GM19468 (cell line): ENCODE results near the gene DMWD.
"Not testable (repeated sequence)": the region's sequence is repeated elsewhere in the genome, so short reads cannot be mapped to it uniquely, and the experiment has no call there.

Experiments used
- ATAC-seq: cut with Tn5 transposase; IDR thresholded peaks from one replicate; pipeline ENCODE4 v1.9.1; 2021; ENCODE audit warnings: mild to moderate bottlenecking, moderate library complexity, moderate number of reproducible peaks; ENCODE audit not compliant: unreplicated experiment; ENCODE audit errors: extremely low read depth

Gene DMWD

GRCh38 chr19:45757695-45758094 lies 35.0 kb downstream of the DMWD start:
- ATAC-seq, result no peak

DNA sequence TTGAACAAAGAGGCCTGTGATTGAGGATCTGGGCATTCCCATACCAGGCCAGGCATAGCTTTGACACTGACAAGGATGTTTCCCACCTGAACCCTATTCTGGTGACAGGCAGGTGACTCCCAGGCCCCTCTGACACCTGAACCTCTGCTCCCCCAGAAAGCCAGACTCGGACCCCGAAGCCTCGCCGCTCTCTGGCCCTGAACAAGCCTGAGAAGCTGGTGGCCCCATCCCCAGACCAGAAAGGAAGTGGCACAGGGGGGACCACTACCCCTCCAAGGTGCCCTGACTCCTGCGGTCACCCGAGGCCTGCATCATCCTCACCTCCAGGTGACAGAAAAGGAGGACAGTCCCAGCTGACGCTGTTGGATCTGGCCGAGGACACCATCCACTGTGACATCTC lies 38.3 kb downstream of the DMWD start:
- ATAC-seq, result no peak

DNA sequence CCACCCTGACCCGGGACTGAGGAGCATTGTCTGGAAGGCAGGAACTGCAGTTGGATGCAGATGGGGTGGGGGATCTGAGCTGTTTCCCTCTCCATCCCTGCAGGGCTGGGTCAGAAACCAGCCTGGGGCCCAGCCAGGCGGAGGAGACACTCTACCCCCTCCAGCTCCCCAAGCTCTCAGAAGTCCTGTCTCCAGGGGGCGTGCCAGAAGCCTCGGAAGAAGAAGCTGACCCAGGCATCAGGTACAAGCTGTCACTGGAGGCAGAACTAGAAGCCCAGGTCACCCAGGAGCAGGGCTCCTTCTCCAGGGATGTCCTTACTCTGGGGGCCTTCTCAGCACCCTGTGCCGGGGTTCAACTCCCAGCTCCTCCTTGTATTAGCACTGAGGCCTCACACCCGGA lies 39.1 kb downstream of the DMWD start:
- ATAC-seq, result no peak

DNA sequence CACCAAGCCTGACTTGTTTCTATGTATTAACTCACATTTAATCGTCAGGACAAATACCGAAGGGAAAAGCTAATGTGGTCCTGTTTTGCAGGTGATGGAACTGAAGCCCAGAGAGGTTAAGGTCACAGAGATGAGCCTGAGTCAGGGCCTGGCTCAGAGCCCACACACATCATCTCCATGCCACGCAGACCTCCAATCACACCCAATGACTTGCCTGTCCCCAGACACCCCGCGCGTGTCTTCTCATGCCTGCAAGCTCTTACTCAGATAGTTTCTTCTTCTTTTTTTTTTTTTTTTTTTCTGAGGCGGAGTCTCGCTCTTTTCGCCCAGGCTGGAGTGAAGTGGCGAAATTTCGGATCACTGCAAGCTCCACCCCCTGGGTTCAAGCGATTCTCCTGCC lies 40.0 kb downstream of the DMWD start:
- ATAC-seq, result no peak

DNA sequence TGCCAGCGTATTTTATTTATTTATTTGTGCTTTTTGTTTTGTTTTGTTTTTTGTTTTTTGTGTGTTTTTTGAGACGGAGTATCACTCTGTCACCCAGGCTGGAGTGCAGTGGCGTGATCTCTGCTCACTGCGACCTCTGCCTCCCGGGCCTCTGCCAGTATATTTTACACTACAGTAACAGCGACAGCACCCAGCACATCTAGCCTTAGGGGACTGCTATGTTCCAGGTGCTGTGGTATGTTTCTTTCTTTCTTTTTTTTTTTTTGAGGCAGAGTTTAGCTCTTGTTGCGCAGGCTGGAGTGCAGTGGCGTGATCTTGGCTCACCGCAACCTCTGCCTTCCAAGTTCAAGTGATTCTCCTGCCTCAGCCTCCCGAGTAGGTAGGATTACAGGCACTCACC lies 41.2 kb downstream of the DMWD start:
- ATAC-seq, result not testable (repeated sequence)

DNA sequence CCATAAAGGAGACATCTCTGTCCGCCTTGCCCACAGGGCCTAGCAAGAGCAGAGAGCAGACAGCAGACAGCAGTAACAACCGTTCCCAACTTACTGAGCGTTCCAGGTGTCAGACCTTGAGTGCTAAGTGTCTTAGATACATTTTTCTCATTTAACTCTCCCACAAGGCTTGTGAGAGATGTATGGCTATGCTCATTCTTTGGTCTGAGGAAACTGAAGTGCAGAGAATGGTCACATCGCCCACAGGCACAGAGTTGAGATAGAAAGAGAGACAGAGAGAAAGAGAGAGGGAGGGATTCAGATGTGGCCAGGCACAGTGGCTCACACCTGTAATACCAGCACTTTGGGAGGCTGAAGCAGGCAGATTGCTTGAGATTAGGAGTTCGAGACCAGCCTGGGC lies 45.1 kb downstream of the DMWD start:
- ATAC-seq, result no peak

DNA sequence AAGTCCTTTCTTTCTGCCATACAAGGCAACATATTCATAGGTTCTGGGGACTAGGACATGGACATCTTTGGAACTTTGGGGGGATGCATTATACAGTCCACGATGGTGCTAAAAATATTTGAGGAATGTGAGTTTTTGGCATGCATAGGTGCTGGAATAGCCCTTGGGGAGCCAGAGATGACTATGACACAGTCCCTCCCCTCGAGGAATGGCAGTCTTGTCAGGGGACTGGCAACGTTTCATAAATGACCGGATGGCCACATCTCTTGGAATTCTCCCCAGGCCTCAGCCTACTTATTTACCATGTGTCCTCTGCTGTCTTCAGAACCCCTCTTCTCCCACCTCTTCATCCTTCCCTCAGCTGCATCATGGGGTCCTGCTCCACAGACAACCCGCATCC lies 45.8 kb downstream of the DMWD start:
- ATAC-seq, result no peak

DNA sequence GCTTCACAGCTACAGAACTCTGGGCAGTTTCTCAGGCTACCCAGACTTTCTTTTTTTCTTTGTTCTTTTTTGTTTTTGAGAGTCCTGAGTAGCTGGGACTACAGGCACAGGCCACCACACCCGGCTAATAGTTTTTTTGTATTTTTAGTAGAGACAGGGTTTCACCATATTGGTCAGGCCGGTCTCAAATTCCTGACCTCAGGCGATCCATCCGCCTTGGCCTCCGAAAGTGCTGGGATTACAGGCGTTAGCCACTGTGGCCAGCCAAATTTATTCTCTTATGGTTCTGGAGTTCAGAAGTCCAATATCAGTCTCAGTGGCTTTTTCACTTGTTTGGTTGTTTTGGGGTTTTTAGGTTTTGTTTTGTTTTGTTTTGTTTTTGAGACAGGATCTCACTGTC lies 47.0 kb downstream of the DMWD start:
- no peak for ATAC-seq

DNA sequence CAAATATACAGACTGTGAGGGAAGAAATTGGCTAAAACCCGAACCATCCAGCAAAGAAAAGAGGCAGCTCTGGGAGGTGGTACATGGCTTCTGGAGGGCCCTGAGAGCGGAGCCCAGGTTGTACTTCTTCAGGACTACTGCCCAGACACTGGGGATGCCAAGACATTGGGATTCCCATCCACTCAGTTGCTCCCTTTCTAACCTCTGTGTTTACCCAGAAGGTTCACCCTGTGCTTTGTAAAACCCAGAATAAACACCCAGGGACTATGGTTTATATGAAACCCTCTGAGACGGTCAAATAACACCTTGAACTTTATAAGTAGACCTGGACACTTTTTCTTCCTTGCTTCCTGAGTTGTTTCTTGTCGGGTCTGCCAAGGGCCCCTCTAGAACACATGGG lies 49.7 kb downstream of the DMWD start:
- no peak for ATAC-seq

- no peak for ATAC-seq
Measured at GRCh38 chr19:45739498-45740439, 52.9 kb downstream of the DMWD start.

GRCh38 chr19:45733160-45733810 lies 59.4 kb downstream of the DMWD start, which contains the start of gene MEIOSIN:
TSS of gene MEIOSIN (plus strand) at chr19:45733439. CDS start at chr19:45735377, 1,938 bp downstream.
- ATAC-seq, result no peak
